ENCODE data around the gene TEAD1.

Gene TEAD1

DNA sequence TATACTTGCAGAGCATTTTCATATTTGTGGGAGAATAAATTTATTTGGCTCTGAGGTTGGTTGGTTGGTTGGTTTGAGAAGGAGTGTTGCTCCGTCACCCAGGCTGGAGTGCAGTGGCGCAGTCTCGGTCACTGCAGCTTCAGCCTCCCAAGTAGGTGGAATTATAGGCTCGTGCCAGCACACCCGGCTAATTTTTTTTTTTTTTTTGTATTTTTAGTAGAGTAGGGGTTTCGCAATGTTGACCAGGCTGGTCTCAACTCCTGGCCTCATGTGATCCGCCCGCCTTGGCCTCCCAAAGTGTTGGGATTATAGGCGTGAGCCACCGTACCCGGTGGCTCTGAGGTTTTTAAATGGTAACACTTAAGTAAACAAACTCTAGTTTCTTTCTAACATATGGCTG is 161.1 kb downstream of the TEAD1 start:
- no peak for DNase-seq (ENCODE audit: low spot score)

DNA sequence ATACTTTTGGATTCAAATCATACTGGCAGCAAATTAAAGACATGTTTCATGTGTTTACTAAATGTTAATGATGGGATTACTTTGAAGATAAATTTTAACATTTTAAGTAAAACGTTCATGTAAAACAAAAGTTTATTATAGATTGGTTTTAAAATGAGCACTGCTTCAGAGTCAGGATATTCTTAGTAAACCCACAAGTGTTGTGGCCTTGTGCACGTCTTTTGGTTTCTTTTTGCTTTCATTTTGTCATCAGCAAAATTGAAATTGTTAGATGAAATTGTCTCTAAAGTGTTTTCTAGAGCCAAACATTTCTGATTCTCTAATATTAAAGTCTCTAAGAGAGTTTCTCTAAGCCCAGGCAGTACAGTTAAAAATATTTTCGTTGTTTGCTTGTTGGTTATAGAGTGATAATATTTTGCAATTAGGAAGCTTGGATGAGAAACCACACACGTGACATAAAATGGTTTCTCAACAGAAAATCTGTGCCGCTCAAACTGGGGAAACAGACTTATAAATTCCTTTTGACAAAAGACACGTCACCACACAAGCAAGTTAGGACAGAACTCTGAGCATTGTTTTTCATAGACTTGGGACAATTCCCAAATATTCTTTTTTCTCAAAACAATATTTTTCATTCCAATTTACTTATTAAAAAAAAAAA is 164.4 kb downstream of the TEAD1 start:
- DNase-seq (ENCODE audit: low spot score): peak; percentile 68

DNA sequence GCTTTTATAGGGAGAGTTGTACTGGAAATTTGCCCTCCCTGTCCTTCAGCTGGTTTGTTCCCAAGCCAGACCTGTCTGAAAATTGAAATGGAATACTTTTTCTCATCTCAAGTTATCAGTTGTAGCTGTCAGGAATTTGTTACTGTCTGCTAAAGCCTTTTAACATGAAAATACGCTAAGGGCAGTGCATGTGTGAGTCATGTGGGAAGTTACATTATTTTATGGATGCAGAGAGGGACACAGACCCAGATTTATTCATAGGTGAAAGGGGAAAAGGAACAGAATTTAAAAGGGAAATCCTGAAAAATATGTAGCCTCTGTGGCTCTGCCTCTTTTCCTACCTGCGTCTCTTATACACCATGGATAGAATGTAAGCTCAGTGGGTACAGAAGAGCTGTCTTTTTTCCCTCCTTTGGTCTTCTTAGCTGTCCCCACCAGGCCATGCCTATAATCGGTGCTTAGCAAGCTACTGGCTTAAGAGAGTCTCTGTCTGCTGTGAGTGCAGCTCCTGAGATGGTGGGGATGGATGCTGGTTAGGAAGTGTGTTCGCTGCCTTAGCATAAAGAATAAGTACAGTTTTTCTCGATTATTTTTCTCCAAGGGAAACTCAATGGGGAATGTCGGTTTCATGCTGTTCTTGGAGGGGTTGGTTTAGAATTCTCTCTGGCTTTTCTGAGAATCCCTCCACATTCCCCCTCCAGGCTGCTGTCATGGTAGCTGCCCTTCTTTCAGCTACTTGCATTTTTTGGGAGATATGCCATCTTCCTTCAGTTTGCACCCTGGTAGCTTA is 166.8 kb downstream of the TEAD1 start:
- DNase-seq (ENCODE audit: low spot score): no peak

DNA sequence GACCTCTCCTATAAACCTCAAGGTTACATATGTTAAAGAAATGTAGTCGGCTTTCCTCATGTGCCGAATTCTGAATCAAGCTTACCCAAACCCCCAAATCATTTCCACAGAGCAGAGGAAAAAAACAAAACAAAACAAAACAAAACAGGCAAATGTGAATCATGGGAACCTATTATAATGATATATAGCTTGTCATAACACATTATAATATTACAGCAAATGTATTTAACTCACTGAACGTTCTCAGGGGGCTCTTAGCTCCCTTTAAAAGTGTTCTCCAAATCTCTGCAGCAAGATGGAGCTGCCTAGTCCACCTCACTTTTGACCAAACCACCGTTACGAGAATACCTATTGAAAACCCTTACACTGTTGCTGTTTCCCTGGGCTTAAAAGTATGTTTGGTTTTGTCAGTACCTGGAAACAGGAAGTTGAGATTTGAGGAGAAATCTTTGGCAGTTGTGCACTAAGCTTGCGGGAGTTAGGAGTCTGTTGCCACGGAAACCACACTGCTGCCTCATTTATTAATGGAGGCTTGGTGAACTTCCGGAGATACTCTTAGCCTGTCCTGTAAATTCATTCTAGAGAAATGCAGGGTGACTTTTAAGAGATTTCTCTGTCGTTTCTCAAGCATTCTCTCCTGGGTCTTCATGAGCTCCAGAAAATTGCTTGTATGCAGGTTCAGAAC is 167.9 kb downstream of the TEAD1 start:
- DNase-seq (ENCODE audit: low spot score): peak; percentile 49

DNA sequence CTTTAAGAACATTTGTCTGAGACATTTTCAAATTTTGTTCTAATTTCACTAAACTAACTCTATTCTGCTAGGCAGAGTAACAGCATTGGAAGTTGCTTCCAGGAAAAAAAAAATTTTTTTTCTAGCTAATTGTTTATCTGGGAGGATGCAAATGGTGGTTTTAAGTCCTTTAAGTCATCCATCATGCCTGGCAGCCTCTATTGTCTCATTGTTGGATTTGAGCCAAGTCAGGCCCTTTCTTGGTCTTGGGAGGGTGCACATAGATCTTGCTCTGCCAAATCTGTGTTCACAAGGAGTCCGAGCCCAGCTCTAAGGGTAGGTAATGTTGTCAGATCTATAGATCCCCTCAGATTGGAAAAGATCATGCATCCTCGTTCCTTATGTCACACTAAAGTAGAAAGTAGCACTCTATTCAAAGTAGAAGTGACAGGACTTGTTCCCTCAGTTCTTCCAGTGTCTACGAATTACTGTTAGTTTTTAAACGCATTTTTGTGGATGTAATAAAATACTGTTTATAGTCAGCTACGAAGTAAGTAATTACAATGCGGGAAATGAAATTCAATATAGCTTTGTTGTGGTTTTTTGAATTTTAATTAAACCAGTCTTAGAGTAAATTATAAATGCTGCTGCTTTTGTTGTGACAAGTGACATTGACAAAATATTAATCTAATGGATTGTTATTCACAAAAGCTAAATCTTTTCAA is 168.9 kb downstream of the TEAD1 start:
- DNase-seq (ENCODE audit: low spot score): peak; percentile 23

DNA sequence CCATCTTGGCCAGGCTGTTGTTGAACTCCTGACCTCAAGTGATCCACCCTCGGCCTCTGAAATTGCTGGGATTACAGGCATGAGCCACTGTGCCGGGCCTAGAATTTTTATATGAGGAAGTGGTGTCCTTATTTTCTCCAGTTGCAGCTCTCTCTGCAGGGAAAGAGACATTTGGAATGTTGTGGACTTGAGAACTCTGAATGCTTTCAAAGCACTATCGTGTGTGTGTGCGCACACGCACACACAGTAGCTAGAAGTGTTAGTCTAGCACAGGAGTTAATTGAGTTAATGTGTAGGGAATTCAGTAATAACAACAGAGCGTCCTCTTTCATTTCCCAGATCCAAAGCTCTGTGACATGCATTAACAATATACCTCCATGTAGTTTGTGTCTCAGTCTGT is 170.9 kb downstream of the TEAD1 start:
- no peak for DNase-seq (ENCODE audit: low spot score)

DNA sequence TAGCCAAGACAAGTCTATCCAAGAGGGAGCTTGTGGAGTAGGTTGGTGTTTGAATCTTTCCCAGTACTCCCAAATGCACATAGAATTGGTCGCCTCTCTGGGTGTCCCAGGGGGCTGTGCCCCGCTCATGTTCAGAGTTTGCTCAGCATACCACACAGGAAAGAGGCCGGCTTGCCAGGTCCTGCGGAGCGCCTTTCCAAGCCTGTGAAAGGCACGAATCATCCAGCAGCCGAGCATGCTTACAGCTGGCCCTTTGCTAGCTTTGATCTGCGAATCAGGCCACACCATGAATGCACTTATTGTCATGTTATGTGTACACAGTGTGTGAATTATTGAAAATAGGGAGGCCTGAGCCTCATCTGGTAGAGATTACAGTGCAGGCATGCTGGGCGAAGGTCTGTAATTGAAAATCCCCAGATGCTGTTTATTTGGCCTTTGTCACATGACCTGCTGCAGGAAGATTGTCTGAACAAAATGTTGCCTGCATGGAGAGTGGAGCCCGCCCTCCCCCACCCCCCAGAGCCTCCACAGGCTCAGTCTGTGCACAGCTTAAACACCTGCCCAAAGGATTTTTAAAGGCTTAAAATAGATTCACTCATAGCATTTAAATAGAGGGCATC is 171.6 kb downstream of the TEAD1 start:
- DNase-seq (ENCODE audit: low spot score): peak; percentile 41

DNA sequence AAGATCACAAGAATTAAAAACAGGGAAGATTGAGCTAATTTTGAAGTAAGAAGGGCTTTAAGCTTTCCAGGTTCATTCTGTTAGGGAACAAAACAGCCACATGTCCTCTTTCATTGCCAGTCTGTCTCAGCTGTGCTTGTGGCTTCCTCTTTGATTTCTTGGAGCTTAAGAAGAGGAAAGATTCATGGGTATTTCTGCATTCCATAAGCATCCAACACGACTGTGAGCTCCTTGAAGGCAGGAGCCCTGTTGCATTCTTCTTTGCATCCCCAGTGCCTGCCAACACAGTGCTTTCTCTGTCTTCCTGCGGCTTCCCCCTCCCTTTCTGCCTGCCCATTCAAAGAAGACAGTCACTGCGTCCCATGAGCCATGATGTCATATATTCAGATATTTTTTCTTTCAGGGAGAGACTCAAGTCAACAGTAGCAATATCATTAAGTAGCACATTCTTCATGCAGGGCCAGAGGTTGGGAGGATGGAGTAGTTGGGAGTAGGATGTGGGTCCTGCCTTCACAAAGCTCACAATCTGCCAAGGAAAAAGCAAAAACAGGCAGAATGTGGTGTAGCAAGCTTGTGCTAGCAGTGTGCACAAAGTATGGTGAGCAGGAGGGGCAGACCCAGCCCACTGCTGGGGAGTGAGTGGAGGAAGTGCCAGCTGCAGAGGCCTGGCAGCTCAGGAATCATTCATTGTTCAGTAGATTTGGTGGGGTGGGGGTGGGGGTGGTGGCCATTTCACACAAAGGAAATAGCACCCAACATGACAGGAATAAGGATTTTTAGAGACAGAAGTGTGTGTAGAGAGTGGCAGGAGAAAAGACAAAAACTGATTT is 172.8 kb downstream of the TEAD1 start:
- no peak for DNase-seq (ENCODE audit: low spot score)

DNA sequence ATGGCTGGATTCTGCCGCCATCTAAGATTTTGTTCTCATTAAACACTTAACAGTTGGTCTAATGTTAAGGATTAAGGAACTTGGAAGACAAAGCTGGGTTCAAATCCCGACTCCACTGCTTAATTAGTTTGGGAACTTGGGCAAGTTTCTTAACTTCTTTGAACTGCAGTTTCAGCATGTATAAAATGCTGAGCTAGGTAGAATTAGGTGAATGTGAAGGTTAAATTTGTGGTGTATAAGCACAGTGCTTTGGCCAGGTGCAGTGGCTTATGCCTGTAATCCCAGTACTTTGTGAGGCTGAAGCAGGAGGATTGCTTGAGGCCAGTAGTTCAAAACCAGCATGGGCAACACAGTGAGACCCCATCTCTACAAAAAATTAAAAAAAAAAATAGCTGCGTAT is 174.2 kb downstream of the TEAD1 start:
- DNase-seq (ENCODE audit: low spot score): no peak

DNA sequence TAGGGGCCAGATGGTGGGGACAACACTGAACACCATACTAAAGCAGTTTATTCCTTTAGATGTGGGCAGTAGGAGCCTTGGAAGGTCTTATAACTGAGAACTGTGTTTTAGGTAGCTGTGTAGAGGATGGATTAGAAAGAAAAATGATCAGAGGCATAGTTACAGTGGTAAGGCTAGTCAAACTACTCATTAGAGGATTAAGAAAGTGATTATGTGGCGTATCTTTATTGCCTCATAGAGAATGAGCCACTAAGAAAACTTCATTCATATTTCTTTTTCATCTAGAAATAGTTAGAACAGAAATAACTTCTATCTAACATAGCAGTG is 179.1 kb downstream of the TEAD1 start:
- no peak for DNase-seq (ENCODE audit: low spot score)

DNA sequence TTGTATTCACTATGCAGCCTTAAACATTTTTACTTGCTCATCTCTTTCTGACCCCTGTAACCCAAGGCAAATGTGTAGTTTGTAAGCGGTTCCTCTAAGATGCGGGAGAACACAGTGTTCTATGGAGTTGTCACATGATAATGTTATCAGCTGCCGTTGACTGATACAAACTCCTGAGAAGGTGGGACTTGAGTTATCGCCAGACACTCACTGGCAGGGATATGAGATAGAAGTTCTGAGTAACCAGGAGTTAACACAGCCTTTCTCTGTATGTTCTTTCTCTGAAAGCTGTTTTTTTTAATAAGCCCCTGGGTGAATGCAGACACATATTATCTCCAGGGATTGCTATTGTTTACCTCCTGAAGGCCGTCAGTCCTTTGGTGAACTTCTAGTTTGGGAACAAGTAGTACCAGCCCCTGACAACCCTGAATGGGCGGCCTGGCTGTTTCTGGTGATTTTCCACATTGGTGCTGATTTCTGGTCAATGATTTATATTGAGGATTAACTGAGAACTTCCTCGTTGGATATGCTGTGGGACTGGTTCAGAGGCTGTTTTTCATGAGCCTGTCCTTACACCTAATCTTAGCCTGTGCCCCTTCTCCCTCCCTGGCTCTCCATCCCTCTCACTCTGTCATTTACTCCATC is 179.6 kb downstream of the TEAD1 start:
- no peak for DNase-seq (ENCODE audit: low spot score)

DNA sequence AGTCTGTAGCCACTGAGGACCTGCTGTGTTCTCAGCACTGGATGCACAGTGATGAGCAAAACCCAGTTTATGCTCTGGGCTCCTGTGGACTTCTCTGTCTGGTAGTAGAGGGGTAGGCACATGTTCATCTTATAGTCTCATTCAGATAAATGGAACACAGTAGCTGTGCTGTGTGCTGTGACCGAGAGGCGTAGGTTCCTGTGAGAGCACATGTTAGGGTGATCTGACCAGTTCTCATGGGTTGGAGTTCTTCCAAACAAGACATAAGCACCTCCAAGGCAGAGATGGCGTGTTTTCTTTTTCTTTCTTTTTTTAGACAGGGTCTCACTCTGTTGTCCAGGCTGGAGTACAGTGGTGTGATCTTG is 180.1 kb downstream of the TEAD1 start:
- DNase-seq (ENCODE audit: low spot score): no peak

DNA sequence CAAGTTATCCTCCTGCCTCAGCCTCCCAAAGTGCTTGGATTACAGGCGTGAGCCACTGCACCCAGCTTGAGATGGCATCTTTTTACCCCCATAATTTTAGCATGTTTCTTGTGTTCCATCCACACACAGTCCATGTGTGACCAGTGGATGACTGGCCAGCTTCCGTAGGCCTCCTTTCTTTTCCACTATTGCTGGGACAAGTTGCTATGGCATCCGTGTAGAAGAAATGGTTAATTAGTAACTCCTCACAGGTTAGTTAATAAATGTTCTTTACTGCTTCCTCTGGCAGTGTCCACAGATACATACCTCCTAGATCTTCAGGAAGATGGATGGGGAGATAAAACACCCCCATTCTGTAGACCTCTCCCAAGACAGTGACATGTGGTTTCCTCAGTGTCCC is 180.6 kb downstream of the TEAD1 start:
- DNase-seq (ENCODE audit: low spot score): no peak

DNA sequence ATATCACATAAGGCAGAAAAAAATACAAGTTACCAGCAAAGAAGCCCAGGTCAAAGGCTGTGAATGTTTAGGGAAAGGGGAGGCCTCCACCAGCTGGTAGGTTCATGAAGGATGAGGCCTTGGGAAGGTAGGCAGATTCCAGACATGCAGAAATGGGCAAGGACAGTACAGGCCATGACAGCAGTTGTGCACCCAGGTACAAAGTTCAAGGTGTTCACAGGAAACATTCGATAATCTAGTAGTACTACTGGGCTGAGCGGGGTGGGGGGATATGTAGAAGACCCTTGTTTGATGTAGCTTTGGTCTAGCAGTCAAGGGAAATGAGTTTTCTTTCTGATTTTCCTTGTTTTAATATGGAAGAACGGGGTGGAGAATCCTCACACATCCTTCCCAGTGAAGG is 182.1 kb downstream of the TEAD1 start:
- no peak for DNase-seq (ENCODE audit: low spot score)

DNA sequence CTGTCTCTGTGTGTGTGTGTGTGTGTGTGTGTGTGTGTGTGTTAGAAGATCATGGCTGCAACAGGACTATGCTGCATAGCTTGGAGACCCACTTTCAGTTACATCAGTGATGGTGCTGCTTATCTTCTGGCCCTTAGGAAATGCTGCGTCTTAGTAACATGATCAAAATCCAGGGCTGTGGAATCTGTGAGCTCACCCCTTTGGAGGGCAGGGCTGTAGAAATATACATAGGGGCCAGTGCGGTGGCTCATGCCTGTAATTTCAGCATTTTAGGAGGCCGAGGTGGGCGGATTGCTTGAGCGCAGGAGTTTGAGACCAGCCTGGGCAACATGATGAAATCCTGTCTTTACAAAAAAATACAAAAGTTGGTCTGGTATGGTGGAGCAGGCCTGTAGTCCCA is 183.4 kb downstream of the TEAD1 start:
- no peak for DNase-seq (ENCODE audit: low spot score)

DNA sequence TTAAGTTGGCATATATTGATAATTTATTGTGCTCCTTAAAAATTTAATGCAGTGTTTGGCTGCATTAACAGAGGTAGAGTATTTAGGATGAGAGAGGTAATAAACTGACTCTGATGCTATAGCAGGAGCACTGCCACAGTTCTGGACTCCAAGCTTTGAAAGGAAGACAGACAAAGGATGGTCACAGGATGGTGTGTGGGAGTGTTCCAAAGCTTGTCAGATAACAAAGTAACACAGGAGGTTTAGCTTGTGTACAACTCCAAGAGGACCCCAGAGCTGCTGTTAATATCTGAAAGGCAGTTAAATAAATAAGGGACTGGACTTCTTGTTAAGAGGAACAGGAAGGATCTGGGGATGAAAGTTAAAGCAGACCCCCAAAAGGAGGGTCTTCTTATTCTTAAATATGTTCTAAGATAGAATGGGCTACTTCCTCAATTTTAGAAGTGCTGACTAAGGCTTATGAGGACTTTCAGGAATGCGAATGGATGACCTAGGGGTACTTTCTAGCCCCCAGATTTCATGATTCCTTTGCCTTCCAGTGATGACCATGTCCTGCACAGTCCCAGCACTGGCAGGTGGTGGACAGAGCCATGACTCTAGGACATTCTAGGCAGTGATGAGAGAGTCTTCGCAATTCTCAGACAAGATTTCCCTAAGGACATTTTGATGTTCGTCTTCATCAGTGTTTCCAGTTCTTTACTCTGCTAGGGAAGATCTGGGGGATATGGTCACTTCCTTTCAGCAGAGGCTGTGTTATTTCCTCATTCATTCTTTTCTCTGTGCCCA is 185.8 kb downstream of the TEAD1 start:
- no peak for DNase-seq (ENCODE audit: low spot score)

DNA sequence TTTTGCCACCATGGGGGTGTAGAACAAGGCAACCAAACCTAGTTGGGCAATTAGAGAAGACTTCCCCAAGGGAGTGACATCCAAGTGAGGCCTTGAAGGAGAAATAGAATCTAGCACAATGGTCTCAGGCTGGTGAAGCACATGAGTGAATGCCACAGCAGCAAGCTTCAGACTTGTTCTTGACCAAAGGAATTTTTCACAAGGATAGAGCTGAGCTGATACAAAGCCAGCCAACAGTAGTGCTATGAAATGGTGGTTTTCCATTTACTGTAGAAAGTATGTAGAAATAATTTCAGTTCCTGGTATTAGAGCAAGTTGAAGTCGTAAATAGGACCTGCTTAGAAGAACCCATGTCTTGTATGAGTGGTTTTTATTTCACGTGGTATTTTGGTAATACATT is 186.6 kb downstream of the TEAD1 start:
- DNase-seq (ENCODE audit: low spot score): no peak

DNA sequence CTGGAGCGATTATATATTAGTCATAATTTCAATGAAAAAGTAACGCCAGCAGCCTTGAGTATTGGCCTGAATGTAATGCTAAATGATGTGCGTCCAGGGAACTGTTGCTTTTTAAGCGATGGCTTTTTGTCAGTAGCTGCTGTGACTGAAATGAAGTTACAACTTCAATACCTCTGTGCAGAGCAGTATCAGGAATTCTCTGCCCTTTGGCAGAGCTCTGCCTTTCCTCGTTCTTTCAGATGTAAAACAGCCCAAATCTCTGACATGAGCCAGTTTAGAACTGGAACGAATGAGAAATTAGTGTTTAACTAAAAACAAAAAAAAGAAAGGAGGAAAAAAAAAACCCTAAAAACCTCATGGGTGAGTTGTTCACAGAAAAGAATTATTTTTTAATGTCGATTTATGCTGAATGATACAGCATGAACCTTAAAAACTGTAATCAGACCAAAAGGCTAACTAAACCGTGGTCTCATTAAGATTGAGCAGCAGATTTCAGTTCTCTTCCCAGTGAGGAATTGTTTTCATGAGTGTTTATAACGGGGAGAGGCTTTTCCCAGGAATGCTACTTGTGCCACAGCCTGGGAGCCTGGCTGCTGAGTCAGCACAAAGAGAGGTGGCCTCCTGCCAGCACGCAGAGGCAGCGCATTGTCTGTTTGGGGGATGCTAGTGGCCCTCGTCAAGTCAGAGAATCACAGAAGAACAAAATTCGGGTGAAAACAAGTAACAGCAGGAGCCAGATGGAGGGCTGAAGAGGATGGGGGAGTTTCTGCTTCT is 188.7 kb downstream of the TEAD1 start:
- DNase-seq (ENCODE audit: low spot score): peak; percentile 82

DNA sequence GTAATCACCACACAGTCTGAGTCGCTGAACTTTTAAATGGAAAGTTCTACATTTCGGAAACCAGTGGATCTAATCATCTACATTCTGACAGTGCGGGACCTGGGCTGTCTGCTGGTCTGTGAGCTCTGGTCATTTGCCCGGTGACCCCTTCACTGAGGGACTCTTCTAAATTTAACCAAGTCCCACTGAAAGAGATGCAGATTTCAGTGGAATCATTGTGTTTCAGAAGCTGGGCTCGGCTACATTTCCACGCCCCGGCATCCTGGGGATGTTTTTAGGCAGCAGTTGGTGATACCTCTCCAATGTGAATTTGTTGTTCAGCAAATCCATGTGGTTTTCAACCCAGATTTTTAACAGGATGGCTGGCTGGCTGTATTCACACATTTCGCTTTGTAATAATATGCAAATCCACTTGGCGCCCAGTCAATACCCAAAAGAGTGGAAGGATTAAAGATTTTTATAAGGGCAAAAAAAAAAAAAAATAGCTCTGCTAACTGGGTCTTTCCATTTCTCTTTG is 189.4 kb downstream of the TEAD1 start:
- no peak for DNase-seq (ENCODE audit: low spot score)
